Duodenal mucosa (tissue), 2 donors: ENCODE data around the gene ZSWIM3.

ENCODE experiments used
- H3K27ac ChIP-seq: one replicate; pipeline ENCODE4 v1.7.0; 2013; ENCODE audit warnings: low read depth, low read length
- H3K27me3 ChIP-seq, 2 donors: one replicate each; pipeline ENCODE4 v1.7.0; 2013; ENCODE audit warnings: low read length in 2 of 2, control low read depth in 1 of 2; ENCODE audit not compliant: insufficient read depth in 2 of 2, control insufficient read depth in 1 of 2
- H3K36me3 ChIP-seq, 2 donors: one replicate each; pipeline ENCODE4 v1.7.0; 2013; ENCODE audit warnings: low read length in 2 of 2, control low read depth in 1 of 2; ENCODE audit not compliant: insufficient read depth in 2 of 2, control insufficient read depth in 1 of 2
- H3K4me1 ChIP-seq, 2 donors: one replicate each; pipeline ENCODE4 v1.7.0; 2013; ENCODE audit warnings: low read length in 2 of 2, control low read depth in 1 of 2; ENCODE audit not compliant: insufficient read depth in 2 of 2, control insufficient read depth in 1 of 2
- H3K4me3 ChIP-seq, 2 donors: one replicate each; pipeline ENCODE4 v1.7.0; 2013; ENCODE audit warnings: low read length in 2 of 2, low read depth in 1 of 2
- H3K9ac ChIP-seq, 2 donors: one replicate each; pipeline ENCODE4 v1.7.0; 2013; ENCODE audit warnings: low read length in 2 of 2, low read depth in 1 of 2
- H3K9me3 ChIP-seq, 2 donors: one replicate each; pipeline ENCODE4 v1.7.0; 2013; ENCODE audit warnings: low read length in 2 of 2, control low read depth in 1 of 2; ENCODE audit not compliant: control insufficient read depth in 1 of 2

ZSWIM3 gene

DNA sequence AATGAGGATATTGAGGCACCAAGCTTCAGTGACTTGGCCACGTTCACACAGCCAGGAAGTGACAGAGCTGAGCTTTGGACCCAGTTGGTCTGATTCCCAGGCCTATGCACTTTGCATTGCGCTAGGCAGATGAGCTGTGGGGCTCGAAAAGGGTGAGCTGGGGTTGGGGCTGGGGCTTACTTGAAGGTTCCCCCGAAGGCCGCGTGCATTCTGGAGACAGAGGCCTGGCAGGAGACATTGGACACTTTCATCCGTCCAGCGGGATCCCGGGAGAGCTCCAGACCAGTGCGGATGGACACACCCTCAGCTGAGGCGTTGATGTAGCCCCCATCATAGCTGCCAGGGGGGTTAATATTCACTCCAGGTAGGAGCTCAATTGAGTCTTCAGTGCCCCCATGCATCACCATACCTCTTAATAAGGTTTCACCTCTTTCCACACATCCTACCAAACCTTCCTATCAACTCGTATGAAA lies 52.0 kb downstream of the ZSWIM3 start:
- Histone ChIP-seq H3K4me1 (peaks cover 20 to 24% of the 10 kb centered on the region in 2 donors), H3K36me3 (peaks cover 0 to 3% of the 10 kb centered on the region in 2 donors), H3K4me3 (no peak overlapping the region), H3K27ac (no peak overlapping the region), H3K27me3 (no peaks in the 10 kb centered on the region), H3K9ac (no peak overlapping the region), H3K9me3 (no peaks in the 10 kb centered on the region)

DNA sequence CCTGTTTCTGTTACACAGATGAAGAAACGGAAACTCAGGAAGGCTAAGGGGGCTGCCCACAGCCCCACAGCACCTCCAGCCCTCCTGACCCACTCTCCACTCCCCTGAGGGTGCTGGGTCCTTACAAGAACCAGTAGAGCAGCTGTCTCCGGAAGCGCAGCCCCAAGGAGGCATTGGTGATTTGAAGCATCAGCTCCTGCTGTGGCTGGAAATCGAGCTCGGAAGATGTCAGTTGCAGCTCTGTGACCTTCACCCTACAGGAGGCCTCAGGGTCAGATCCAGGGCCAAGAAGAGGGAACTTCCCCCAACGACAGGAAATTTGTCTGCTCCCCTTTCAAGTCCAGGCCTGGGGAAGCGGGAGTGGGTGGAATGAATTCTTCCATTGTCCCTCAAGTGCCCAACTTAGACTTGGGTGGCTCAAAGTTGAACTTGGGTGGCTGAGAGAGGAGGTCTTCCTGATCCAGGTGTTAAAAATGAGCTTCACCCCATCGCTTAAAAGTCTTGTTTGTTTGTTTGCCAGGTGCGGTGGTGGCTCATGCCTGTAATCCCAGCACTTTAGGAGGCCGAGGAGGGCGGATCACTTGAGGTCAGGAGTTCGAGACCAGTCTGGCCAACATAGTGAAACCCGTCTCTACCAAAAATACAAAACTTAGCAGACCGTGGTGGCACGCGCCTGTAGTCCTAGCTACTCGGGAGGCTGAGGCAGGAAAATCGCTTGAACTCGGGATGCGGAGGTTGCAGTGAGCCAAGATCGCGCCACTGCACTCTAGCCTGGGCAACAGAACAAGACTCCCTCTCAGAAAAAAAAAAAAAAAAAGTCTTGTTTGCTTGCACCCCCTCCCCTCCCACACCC lies 52.6 kb downstream of the ZSWIM3 start:
- peaks cover 21 to 24% of the 10 kb centered on the region in 2 donors for H3K4me1 ChIP-seq
- no peak overlapping the region for H3K27ac ChIP-seq
- H3K36me3 ChIP-seq = peaks cover 0 to 3% of the 10 kb centered on the region in 2 donors
- H3K4me3 ChIP-seq = peak overlapping the region; percentile 46 to 78
- H3K9me3 ChIP-seq = no peaks in the 10 kb centered on the region
- no peaks in the 10 kb centered on the region for H3K27me3 ChIP-seq
- no peak overlapping the region for H3K9ac ChIP-seq

DNA sequence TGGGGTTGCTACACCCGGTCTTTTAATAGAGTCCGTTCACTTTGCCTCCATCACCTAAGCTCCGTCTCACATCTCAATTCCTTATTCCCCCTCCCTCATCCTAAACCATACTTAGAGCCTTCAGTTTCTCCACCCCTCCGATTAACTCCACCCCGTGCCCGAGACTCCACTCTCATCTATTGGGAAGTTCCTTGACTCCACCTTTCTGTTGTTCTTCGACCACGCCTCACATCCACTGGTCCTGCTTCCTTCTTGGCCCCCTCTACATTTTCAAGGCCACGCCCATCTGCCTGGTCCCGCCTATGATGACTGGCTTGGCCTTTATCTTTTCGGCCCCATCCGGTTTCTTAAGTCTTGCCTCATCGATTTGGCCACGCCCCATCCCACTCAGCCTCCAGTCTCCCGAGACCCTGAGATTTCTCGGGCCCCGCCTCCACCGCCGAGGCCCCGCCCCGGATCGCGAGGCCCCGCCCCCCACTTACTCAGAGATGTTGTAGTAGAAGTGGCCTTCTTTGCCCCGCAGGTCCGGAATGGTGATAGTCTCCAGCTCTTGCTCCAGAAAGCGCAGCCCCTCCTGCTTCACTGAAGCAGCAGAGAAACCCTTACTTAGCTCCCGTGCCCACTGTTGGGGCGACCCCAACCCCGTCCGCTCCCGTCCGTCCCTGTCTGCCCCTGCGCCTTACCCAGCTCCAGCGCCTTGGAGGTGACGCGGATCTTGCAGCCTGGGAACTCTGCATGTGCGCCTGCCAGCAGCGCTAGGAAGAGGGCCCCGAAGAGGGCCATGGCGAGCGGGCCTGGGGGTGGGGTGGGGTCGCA lies 53.5 kb downstream of the ZSWIM3 start:
- peak overlapping the region; percentile 65 to 89 for H3K9ac ChIP-seq
- H3K4me3 ChIP-seq = peak overlapping the region; percentile 75 to 78
- H3K9me3 ChIP-seq = no peaks in the 10 kb centered on the region
- H3K27ac ChIP-seq = peak overlapping the region; percentile 78
- peaks cover 21 to 24% of the 10 kb centered on the region in 2 donors for H3K4me1 ChIP-seq
- no peaks in the 10 kb centered on the region for H3K27me3 ChIP-seq
- peaks cover 0 to 3% of the 10 kb centered on the region in 2 donors for H3K36me3 ChIP-seq

DNA sequence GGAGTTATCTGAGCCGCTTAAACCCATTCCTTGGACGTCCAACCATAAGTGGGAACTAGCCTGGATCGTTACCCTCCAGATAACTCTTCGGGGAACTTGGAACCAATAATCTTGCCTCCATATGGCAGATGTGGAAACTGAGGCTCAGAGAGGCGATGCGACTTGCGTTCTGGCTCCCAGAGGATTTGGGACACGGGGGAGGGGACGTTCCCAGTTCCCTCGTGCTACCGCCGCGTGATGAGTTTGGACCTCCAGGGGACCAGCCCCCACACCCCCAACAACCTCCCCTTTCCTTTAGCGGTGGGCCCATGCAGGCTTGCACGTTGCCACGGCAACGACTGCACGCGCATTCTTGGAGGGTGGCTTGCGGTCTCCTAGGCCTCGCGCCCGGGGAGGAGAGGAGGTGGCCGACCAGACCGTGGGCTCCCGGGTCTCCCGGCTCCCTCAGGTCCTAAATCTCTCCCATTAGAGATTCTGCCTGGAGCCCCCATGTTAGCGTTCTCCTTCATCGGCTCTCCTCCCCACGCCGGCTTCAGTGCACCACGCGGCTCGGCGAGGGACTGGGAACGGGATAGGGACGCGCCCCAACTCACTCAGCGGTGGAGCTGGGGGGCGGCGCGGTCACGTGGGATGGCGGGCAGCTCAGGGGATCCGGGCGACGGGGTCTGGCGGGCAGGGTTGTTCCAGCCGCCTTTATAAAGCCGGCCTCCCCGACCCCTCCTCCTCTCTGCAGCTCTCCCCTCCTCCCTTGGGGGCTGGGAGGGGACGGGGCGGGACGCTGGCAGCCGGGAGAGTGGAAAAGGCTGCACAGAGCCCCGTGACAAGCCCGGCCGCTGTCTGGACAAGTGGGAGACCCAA lies 54.3 kb downstream of the ZSWIM3 start, which contains the start of gene PLTP:
TSS of gene PLTP (minus strand) at position 670 of the 858 bp plus-strand sequence. CDS start 703 bp downstream, outside the sequence.
- Histone ChIP-seq H3K9ac (peak within 1 kb of the TSS; percentile 65 to 89), H3K4me1 (peaks cover 21 to 24% of the 10 kb centered on the region in 2 donors), H3K27ac (peak within 1 kb of the TSS; percentile 78), H3K27me3 (no peaks in the 10 kb centered on the region), H3K4me3 (peak within 1 kb of the TSS; percentile 75 to 78), H3K9me3 (no peaks in the 10 kb centered on the region), H3K36me3 (peaks cover 0 to 3% of the 10 kb centered on the region in 2 donors)

DNA sequence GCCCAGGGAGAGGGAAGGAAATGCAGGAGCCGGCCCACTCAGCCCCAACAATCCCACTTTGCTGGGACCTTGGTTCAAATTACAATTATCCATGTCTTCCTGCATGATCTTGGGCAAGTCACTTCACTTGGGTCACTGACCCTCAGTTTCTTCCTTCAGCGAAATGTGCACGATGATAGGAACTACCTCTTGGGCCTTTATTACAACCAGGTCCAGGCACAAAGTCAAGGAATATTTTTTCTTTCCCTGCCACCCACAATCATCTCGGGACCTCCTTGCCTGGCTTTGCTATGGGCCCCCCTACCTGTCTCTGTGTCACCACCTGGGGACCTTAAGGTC lies 54.9 kb downstream of the ZSWIM3 start:
- H3K27ac ChIP-seq = no peak overlapping the region
- H3K4me3 ChIP-seq = peak overlapping the region in 1 of 2 donors; percentile 78
- H3K9me3 ChIP-seq = no peaks in the 10 kb centered on the region
- H3K9ac ChIP-seq = no peak overlapping the region
- no peaks in the 10 kb centered on the region for H3K27me3 ChIP-seq
- H3K4me1 ChIP-seq = peaks cover 21 to 24% of the 10 kb centered on the region in 2 donors
- H3K36me3 ChIP-seq = peaks cover 0 to 3% of the 10 kb centered on the region in 2 donors

DNA sequence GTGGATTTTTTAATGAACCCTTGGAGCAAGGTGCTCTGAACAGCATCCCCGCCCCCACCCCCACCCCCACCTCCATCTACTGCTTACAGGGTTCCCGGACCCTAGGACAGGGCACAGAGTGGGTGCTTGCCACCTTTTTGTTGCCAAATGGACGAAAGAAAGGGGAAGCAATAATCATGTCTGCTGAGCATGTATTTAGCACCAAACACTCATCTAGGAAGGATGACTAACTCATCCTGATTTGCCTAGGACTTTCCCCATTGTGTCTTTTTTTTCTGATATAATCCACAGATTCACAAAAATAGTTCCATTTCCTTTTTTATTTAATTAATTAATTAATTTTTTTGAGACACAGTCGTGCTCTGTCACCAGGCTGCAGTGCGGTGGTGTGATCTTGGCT lies 55.7 kb downstream of the ZSWIM3 start:
- Histone ChIP-seq H3K27ac (no peak overlapping the region), H3K27me3 (no peaks in the 10 kb centered on the region), H3K9me3 (no peaks in the 10 kb centered on the region), H3K36me3 (no peaks in the 10 kb centered on the region), H3K4me1 (peaks cover 21 to 25% of the 10 kb centered on the region in 2 donors), H3K9ac (no peak overlapping the region), H3K4me3 (no peak overlapping the region)

DNA sequence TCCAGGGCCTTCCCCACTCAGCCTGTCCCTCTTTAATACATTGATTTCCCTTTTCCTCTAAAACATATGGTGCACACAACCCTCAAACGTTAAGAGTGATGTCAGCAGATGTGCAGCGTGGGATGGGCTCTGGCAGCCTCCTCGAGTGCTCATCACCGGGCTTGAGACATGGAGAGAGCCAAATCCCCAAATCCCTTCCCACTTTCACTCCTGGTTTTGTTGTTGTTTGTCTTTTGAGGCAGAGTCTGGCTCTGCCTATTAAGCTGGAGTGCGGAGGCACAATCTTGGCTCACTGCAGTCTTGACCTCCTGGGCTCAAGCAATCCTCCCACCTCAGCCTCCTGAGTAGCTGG lies 60.4 kb downstream of the ZSWIM3 start:
- Histone ChIP-seq H3K27me3 (no peaks in the 10 kb centered on the region), H3K9me3 (no peaks in the 10 kb centered on the region), H3K4me3 (no peak overlapping the region), H3K4me1 (peaks cover 5 to 23% of the 10 kb centered on the region in 2 donors), H3K9ac (no peak overlapping the region), H3K36me3 (no peaks in the 10 kb centered on the region), H3K27ac (peak overlapping the region; percentile 36)

DNA sequence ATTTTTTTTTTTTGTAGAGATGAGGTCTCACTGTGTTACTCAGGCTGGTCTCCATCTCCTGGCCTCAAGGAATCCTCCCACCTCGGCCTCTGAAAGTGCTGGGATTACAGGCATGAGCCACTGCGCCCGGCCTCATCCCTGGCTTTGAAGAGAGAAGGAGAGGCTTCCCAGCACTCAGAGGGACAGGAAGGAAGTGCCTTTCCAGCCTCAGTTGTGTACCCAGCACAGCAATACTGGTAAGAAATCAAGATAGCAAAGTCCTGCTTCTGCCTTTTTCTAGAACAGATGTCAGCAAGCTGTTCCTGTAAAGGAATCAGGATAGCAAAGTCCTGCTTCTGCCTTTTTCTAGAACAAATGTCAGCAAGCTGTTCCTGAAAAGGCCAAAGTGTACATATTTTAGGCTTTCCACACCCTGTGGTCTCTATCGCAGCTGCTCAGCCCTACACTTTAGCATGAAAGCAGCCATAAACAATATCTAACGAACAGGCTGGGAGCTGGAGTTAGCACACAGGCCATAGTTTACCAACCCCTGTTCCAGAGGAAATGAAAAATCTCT lies 60.8 kb downstream of the ZSWIM3 start:
- Histone ChIP-seq H3K9ac (peak overlapping the region in 1 of 2 donors; percentile 22), H3K27ac (no peak overlapping the region), H3K27me3 (no peaks in the 10 kb centered on the region), H3K4me1 (peaks cover 5 to 23% of the 10 kb centered on the region in 2 donors), H3K36me3 (no peaks in the 10 kb centered on the region), H3K9me3 (no peaks in the 10 kb centered on the region), H3K4me3 (no peak overlapping the region)

DNA sequence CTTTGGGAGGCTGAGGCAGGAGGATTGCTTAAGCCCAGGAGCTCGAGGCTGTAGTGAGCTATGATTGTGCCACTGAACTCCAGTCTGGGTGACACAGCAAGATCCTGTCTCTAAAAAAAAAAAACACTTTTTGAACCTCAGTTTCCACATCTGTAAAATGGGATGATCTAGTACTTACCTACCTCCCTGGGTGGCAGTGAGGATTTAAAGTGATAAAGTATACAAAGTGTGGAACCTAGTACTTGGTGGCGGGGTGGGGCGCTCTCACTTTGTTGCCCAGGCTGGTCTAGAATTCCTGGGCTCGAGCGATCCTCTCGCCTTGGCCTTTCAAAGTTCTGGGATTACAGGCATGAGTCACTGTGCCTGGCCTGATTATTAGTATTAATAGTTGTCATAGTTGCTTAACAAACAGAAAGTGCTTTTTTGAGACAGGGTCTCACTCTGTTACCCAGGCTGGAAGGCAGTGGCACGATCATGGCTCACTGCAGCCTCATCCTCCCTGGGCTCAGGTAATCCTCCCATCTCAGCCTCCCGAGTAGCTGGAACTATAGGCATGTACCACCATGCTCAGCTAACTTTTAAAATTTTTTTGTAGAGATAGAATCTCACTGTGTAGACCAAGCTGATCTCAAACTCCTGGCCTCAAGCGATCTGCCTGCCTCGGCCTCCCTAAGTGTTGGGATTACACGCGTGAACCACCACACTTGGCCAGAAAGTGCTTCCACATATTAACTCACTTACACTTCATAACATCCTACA lies 61.5 kb downstream of the ZSWIM3 start:
- Histone ChIP-seq H3K27me3 (no peaks in the 10 kb centered on the region), H3K9me3 (no peaks in the 10 kb centered on the region), H3K27ac (peak overlapping the region; percentile 14), H3K9ac (no peak overlapping the region), H3K4me3 (no peak overlapping the region), H3K4me1 (peaks cover 5 to 23% of the 10 kb centered on the region in 2 donors), H3K36me3 (no peaks in the 10 kb centered on the region)
